B cell (primary cell): ENCODE measurements around the gene OLFM4.

Experiments used
- EZH2 ChIP-seq: IDR thresholded peaks from 2 replicates; pipeline ENCODE4 v1.6.1; 2012; ENCODE audit warnings: borderline replicate concordance, low read depth, mild to moderate bottlenecking, moderate library complexity, low read length; ENCODE audit not compliant: insufficient read depth, poor library complexity, severe bottlenecking
- TF ChIP-seq, protein P1 (sequence below): fragments of 200-600 bp; IDR thresholded peaks from one replicate; pipeline ENCODE4 v1.8.0; 2022; ENCODE audit warnings: antibody characterized with exemption, mild to moderate bottlenecking

DNA sequence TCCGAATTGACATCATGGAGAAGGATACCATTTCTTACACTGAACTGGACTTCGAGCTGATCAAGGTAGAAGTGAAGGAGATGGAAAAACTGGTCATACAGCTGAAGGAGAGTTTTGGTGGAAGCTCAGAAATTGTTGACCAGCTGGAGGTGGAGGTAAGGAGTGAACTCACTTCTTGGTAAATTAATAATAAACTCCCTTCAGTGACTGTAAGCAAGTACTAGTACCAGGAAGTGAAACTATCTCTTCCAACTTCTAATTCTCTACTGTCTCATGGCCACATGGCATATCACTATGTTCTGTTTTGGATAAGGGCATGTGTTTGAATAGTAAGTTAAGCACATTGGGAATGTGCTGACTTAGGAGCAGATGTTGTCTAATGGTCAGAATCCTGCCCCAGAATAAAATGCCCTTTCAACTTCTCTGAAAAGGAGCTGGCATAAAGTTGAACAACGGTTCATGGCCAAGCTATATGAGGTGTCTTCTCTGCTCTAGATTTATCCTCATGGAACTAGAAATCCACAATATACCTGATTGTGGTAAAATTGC lies 13.4 kb downstream of the OLFM4 start:
- no peak for TF ChIP-seq EZH2
- TF ChIP-seq, protein P1, sequence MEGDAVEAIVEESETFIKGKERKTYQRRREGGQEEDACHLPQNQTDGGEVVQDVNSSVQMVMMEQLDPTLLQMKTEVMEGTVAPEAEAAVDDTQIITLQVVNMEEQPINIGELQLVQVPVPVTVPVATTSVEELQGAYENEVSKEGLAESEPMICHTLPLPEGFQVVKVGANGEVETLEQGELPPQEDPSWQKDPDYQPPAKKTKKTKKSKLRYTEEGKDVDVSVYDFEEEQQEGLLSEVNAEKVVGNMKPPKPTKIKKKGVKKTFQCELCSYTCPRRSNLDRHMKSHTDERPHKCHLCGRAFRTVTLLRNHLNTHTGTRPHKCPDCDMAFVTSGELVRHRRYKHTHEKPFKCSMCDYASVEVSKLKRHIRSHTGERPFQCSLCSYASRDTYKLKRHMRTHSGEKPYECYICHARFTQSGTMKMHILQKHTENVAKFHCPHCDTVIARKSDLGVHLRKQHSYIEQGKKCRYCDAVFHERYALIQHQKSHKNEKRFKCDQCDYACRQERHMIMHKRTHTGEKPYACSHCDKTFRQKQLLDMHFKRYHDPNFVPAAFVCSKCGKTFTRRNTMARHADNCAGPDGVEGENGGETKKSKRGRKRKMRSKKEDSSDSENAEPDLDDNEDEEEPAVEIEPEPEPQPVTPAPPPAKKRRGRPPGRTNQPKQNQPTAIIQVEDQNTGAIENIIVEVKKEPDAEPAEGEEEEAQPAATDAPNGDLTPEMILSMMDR: no peak
